Epithelial cell of esophagus (primary cell): ENCODE results near the gene HTR3D.
A peak's percentile ranks its signal among the peaks of the same experiment; 100 is the strongest.
"Not testable (repeated sequence)": the region's sequence is repeated elsewhere in the genome, so short reads cannot be mapped to it uniquely, and the experiment has no call there.

ENCODE experiments used
- DNase-seq: peaks from one replicate; pipeline ENCODE4 v3.0.0; 2010; ENCODE audit warnings: low read depth
- H3K4me3 ChIP-seq: 2 replicates; pipeline ENCODE4 v1.5.1; 2011; ENCODE audit warnings: mild to moderate bottlenecking, low read length, control low read depth
- CTCF ChIP-seq: IDR thresholded peaks from 2 replicates; pipeline ENCODE4 v1.5.1; 2011; ENCODE audit warnings: low read depth, mild to moderate bottlenecking, low read length, control low read depth, inconsistent platforms; ENCODE audit not compliant: insufficient read depth; ENCODE audit errors: missing control alignments

Gene HTR3D

GRCh38 chr3:184017672-184018423 is 13.7 kb upstream of the HTR3D start, which contains the start of gene ABCC5:
ABCC5 (minus strand) TSS chr3:184017884; CDS start chr3:184014392, 3,492 bp downstream.
- peak within 1 kb of the TSS; percentile 99 for H3K4me3 ChIP-seq
- no peak for TF ChIP-seq CTCF
- peak; percentile 93 for DNase-seq

DNA sequence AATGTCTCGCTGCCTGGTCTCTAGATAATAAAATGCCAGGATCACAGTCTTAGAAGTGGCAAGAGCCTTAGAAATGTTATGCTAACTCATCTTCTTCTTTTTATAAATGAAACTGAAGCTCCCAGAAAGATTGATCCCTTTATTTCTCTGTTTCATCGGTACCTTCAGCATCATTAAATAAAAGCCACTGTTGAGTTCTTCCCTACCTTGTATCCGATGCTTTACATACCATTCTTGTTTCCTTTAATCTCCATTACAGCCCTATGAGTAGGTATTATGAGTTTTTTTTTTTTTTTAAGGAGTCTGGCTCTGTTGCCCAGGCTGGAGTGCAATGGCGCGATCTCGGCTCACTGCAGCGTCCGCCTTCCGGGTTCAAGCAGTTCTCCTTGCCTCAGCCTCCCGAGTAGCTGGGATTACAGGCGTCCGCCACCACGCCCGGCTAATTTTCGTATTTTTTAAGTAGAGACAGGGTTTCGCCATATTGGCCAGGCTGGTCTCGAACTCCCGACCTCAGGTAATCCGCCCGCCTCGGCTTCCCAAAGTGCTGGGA is 13.0 kb upstream of the HTR3D start:
- no peak for DNase-seq
- no peak for TF ChIP-seq CTCF
- H3K4me3 ChIP-seq = peak overlapping the region; percentile 99

GRCh38 chr3:184022323-184022722 is 9.2 kb upstream of the HTR3D start:
- TF ChIP-seq CTCF = no peak
- H3K4me3 ChIP-seq = no peak overlapping the region
- peak; percentile 29 for DNase-seq

GRCh38 chr3:184025256-184025655 is 6.3 kb upstream of the HTR3D start:
- not testable (repeated sequence) for H3K4me3 ChIP-seq, DNase-seq

DNA sequence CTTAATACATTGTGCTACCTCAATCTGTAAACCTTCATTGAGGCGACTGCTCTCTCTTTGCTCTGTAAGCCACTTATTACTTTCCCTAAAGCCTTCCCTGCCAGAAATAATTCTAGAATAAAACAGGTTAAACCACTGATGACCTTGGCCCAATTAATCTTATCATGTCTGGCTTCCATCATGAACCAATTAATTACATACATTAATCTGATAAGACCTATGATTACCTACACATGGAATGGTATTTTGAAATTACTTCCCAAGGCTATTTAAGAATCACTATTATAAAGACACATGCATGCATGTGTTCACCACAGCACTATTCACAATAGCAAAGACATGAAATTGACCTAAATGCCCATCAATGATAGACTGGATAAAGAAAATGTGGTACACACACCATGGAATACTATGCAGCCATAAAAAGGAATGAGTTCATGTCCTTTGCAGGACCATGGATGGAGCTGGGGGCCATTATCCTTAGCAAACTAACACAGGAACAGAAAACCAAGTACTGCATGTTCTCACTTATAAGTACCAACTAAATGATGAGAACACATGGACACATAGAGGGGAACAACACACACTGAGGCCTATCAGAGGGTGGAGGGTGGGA is 3.2 kb upstream of the HTR3D start:
- H3K4me3 ChIP-seq, DNase-seq: not testable (repeated sequence)

GRCh38 chr3:184029443-184029842 is 2.1 kb upstream of the HTR3D start:
- no peak overlapping the region for H3K4me3 ChIP-seq
- TF ChIP-seq CTCF = no peak
- DNase-seq = no peak

GRCh38 chr3:184030536-184030935 is 1.0 kb upstream of the HTR3D start:
- no peak for DNase-seq
- no peak for TF ChIP-seq CTCF
- H3K4me3 ChIP-seq = no peak overlapping the region

DNA sequence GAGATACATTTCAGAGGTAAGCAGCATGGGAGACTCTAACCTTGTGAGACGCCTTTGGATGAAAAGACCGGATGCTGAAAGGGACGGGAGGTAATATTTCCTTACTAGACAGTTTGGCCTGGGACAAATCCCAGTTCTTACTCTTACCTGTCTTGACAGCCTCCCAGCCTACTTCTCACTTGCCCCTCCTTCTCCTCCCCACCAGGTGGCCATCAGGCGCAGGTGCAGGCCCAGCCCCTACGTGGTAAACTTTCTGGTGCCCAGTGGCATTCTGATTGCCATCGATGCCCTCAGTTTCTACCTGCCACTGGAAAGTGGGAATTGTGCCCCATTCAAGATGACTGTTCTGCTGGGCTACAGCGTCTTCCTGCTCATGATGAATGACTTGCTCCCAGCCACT is 6.3 kb downstream of the HTR3D start:
- peak; percentile 14 for DNase-seq
- peak; percentile 21 for TF ChIP-seq CTCF
- no peak overlapping the region for H3K4me3 ChIP-seq

GRCh38 chr3:184038307-184038706 is 6.8 kb downstream of the HTR3D start:
- H3K4me3 ChIP-seq, DNase-seq: not testable (repeated sequence)
